ENCODE data around the gene DGKG.

DGKG gene

DNA sequence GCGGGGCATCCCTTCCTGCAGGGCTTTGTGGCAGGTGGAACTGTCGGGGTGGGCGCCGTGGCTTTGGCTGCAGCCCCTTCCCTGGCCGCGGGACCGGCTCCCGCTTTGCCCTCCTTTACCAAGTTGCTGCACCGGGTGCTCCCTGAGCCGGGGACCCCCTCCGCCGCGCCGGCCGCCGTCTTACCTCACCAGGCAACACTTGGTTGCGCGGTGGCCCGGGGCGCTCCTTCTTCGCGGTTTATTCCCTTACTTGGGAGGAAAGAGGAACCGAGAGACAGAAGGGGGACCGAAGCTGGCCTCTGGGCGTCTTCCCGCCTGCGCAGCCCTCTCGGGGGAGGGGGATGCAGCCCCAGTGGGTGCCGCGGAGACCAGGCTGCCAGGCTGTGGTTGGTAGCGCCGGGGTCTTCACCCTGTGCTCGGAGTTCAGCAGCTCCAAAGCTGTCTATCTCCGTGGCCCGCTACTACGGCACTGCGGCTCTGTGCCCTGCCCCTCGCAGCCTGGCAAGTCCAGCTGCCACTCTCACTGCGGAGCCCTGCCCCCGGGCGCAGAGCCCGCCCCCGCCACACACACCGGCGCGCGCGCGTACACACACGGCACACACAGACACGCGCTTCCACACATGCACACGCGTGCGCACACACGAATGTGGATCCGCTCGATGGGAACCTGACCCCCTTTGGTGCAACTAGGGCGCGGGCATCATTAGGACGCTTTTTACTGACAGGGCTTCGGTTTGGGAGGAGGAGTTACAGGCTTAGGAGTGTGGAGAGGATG, at the start of gene DGKG:
Gene DGKG, minus strand, starts transcription at position 473 of the 775 bp plus-strand sequence. CDS start 41,775 bp downstream, outside the sequence.
- in situ Hi-C loops (cut with MboI; ENCODE audit: low pct_unique_long_range_greater_than_20kb, low sequenced_read_pairs): no loop called here
- peak; percentile 6 for DNase-seq

DNA sequence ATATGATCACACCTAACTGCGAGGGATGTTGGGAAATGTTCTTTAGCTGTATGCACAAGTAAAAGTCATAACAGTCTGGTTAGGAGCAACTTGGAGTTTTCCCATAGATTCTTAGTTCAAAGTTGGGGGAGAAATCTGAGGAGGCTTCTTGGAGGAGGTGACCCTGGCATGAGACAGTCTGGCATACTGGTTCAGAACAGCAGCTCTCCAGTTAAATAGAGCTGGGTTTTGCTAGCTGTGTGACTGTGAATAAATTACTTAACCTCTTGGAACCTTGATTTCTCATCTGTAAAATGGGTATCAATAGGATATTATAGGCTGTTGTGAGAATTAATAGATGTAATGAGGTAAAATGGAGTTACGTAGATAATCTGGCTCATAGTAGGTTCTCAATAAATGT, 49.1 kb upstream of the DGKG start:
- in situ Hi-C loops (cut with MboI; ENCODE audit: low pct_unique_long_range_greater_than_20kb, low sequenced_read_pairs): no loop called here
- DNase-seq: no peak

- in situ Hi-C loops (cut with MboI; ENCODE audit: low pct_unique_long_range_greater_than_20kb, low sequenced_read_pairs): no loop called here
- DNase-seq: no peak
These were observed 44.9 kb upstream of the DGKG start for GRCh38 chr3:186406669-186407635.

DNA sequence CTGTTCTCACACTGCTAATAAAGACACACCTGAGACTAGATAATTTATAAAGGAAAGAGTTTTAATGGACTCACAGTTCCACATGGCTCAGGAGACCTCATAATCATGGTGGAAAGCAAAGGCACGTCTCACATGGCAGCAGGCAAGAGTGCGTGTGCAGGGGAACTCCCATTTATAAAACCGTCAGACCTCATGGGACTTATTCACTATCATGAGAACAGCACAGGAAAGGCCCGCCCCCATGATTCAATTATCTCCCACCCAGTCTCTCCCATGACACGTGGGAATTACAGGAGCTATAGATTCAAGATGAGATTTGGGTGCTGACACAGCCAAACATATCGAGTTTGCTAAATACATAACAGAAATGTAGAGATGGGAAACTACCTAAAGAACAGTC, 39.5 kb upstream of the DGKG start:
- DNase-seq: no peak
- in situ Hi-C loops (cut with MboI; ENCODE audit: low pct_unique_long_range_greater_than_20kb, low sequenced_read_pairs): no loop called here

DNA sequence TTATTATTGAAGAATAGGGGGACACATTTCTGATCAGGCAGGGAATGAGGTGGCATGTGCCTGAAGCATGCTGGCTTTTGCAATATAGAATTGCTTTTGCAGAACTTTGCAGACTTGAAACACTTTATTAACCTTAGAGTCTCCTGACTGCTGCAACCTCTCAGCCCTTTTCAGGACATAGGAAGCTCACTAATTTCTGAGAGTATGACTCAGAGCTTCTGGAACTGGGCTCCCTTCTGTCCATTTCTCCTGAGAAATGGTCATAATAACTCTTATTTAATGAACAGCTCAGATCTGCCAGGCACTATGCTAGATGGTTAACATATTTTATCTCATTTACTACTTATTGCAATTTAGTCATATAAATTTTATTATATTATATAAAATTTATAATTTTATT, 38.6 kb upstream of the DGKG start:
- DNase-seq: no peak
- in situ Hi-C loops (cut with MboI; ENCODE audit: low pct_unique_long_range_greater_than_20kb, low sequenced_read_pairs): no loop called here

DNA sequence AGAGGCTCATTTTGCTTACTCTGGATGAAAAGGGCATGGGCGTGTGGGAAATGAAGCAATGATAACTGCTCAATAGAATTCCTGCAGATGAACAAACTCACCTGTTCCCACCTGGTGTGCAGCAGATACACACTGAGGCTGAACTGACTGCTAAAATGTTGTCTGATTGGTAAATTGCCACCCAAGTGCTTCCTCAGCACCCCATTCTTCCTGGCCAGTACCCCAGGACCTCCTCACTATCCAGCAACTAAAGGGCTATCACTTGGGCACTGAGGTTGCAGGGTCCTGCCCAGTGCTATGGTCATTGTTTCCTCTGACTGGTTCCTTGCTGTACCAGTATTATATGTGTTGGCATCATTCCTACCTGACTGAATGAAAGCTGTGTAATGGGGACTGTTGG, 38.0 kb upstream of the DGKG start:
- in situ Hi-C loops (cut with MboI; ENCODE audit: low pct_unique_long_range_greater_than_20kb, low sequenced_read_pairs): no loop called here
- no peak for DNase-seq

DNA sequence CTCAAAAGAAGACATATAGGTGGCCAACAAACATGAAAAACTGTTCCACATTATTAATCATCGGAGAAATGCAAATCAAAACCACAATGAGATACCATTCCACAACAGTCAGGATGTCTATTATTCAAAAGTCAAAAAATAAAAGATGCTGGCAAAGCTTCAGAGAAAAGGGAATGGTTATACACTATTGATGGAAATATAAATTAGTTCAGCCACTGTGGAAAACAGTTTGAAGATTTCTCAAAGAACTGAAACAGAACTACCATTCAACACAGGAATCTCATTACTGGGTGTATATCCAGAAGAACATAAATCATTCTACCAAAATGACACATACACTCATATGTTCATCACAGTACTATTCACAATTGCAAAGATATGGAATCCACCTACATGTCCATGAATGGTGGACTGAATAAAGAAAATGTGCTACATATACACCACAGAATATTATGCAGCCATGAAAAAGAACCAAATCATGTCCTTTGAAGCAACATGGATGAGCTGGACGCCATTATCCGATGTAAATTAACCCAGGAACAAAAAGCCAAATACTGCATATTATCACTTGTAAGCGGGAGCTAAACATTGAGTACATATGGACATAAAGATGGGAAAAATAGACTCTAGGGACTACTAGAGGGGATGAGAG, 32.7 kb upstream of the DGKG start:
- in situ Hi-C loops (cut with MboI; ENCODE audit: low pct_unique_long_range_greater_than_20kb, low sequenced_read_pairs): no loop called here
- no peak for DNase-seq

GRCh38 chr3:186386883-186387560, 25.0 kb upstream of the DGKG start:
- no peak for DNase-seq
- in situ Hi-C loops (cut with MboI; ENCODE audit: low pct_unique_long_range_greater_than_20kb, low sequenced_read_pairs): no loop called here

DNA sequence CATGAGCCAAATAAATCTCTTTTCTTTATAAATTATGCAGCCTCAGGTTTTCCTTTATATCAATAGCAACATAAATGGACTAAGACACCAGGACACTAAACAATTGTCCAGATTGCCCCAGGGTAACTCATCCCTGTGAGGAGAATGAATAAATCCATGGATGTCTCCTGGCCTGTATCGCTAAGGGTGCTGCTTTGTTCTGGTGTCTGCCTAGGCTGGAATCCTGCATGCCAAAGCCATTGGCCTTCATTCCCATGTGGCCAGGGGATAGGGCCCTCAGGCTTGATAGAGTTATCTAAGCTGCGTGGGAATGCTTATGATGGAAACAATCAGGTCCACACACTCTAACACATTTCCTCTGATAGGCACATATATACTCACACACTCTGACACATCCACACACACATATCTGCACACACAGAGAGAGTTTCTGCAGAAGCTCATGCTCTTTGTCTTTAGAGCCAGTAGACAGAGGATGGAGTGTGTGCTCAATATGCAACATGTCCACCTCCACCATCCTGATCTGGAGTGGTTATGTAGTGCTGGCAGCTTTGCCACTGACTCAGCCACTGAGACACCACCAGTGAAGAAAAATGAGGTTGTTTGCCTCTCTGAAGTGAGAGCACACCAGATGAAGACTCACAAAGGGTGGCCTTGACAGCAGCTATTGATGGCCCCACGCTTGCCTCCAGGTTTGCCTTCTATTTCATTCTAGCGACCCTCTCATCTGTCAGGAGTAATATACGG, 24.0 kb upstream of the DGKG start:
- in situ Hi-C loops (cut with MboI; ENCODE audit: low pct_unique_long_range_greater_than_20kb, low sequenced_read_pairs): no loop called here
- DNase-seq: no peak

DNA sequence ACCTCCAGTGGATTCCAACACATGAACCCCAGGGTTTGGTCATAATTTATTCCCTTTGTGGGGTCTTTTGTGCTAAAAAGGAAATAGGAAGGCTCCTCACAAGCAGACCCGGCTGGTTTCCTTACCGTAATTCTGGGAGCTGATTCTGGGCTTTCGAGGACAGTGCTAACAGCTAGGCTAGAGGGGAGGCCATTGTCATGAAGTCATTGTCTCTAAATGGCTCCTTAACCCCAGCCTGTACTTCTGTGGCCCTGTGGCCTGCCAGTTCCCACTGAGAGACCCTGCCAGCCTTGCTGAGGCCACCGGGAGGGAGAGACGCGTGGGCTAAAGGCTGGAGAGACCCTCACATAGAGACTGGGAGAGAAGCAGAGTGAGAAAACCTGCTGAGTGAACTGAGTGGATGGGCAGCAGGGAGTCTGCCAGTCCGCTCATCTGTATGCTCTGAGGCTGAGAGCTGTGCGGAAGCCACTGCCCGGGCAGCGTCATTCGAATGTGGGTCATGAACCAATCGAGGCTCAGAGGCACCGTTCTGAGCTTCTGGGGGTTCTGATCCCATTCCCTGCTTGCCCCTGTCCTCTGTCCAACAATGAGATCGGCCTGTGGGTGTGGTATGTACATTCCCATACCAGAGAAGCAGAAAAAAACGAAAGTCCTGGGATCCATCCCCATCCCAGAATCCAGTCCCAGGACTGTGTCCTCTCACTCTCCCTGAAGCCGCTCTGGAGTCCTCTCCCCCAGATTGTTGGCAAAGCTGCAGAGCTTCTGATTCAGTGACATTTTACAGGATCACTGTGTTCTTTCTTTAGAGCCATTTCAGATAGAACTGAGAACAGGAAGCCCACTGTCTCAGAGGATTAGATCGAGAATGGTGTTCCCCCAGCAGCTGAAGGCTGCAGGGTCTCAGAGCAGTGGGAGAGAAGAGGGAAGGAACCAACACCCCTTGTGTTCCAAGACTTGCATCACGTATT, 21.3 kb upstream of the DGKG start:
- no peak for DNase-seq
- in situ Hi-C loops (cut with MboI; ENCODE audit: low pct_unique_long_range_greater_than_20kb, low sequenced_read_pairs): no loop called here

DNA sequence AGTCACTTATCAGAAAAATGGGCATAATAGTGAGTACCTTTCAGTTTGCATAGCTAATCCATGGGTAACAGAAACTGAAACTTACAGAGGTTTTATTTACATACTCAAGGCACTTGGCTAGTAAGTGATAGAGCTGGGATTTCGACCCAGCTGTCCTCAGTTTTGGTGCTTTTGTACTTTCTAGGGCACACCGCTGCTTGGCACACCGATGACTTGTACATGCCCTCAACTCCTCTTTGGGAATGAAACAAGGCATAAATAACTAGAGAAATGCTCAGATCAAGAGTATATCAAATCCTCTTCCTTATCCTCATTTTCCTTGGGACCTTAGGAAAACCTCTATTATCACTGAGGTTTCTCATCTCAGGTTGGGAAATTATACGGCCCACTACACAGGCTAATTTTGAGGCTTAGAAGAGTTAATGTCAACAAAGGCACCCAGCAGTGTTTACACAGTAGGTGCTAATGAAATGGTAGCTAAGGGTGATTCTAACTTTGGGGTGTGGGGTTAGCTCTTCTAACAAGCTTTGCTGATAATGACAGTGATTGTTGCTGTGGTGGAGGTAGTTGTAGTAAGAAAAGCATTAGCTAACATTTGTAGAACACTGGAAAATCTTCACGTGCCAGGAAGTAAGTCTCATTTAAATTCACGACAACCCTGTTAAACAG, 20.3 kb upstream of the DGKG start:
- in situ Hi-C loops (cut with MboI; ENCODE audit: low pct_unique_long_range_greater_than_20kb, low sequenced_read_pairs): no loop called here
- no peak for DNase-seq

DNA sequence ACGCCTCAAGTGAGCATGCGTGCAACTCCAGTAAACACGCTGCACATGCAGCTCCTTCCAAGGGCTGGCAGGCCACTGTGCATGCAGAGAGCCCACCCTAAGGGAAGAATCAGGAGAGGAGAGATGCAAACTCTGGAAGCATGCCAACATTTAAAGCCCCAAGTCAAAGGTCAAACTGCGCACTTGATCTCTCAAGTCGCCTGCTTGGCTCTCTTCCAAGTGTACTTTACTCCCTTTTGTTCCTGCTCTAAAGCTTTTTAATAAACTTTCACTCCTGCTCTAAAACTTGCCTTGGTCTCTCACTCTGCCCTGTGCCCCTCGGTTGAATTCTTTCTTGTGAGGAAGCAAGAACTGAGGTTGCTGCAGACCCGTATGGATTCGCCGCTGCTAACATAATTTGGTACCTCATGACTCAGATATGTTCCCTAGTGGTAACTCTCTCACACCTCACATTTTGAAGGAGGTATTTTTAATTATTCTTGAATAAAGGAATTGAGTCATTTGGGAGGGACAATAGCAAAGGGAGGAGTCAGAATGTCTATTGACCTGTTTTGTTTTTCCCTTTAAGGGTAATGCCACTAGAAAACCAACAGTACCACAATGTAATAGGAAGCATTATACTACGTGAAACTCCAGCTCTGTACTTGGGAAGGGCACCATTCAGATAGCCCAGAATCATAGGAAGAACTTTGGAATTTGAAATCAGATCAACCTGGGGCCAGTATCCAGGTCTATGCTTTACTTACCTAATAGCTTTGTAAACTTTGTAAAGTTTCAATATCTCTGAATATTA, 19.6 kb upstream of the DGKG start:
- in situ Hi-C loops (cut with MboI; ENCODE audit: low pct_unique_long_range_greater_than_20kb, low sequenced_read_pairs): no loop called here
- DNase-seq: no peak

- DNase-seq: no peak
These were observed 18.8 kb upstream of the DGKG start for GRCh38 chr3:186380622-186381380.

GRCh38 chr3:186375443-186375842, 13.4 kb upstream of the DGKG start:
- no peak for DNase-seq
- in situ Hi-C loops (cut with MboI; ENCODE audit: low pct_unique_long_range_greater_than_20kb, low sequenced_read_pairs): no loop called here

More at GRCh38 chr3:186380622-186381380, 18.8 kb upstream of the DGKG start:
- in situ Hi-C loops (cut with MboI; ENCODE audit: low pct_unique_long_range_greater_than_20kb, low sequenced_read_pairs): no loop called here

GRCh38 chr3:186374376-186374775, 12.3 kb upstream of the DGKG start:
- in situ Hi-C loops (cut with MboI; ENCODE audit: low pct_unique_long_range_greater_than_20kb, low sequenced_read_pairs): no loop called here

DNA sequence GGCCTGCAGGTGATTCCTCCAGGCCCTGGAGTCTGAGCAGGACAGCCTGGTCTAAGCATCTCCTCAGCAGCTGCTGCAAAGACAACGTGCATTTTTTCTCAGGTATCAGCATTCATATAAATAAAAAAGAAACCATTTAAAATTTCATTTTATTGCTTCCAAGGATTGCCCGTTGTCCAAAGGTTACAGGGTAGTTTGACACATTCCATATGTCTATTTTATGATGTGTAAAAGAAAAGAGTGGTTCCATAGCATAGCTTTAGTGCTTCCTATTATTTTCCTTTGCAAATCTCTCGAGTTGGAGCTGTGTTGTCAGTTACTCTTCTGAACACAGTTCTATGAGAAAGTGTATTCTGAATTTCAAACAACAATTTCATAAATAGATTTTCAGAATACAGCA, 7.2 kb upstream of the DGKG start:
- in situ Hi-C loops (cut with MboI; ENCODE audit: low pct_unique_long_range_greater_than_20kb, low sequenced_read_pairs): no loop called here
- no peak for DNase-seq

More at GRCh38 chr3:186374376-186374775, 12.3 kb upstream of the DGKG start:
- no peak for DNase-seq
